Activated CD4-positive, alpha-beta T cell treated with anti-CD3 and anti-CD28 coated beads, Interleukin-10, Interleukin-2, amounts not matched to agents 100 ng/mL and 50 ng/mL, durations not matched to agents 16 hours and 8 hours (primary cell): ENCODE results near the gene DOCK10.

Experiments
- DNase-seq: peaks from one replicate; pipeline ENCODE4 v3.0.0-alpha.2; 2020

The DOCK10 gene

GRCh38 chr2:224869601-224870233 lies 172.6 kb downstream of the DOCK10 start:
- no peak for DNase-seq

GRCh38 chr2:224865016-224865415 lies 177.3 kb downstream of the DOCK10 start:
- DNase-seq, result no peak

- no peak for DNase-seq
These were observed 181.0 kb downstream of the DOCK10 start for GRCh38 chr2:224861266-224861665.

- DNase-seq, result no peak
These were observed 181.5 kb downstream of the DOCK10 start for GRCh38 chr2:224860786-224861185.

GRCh38 chr2:224851811-224852210 lies 190.5 kb downstream of the DOCK10 start:
- DNase-seq, result no peak

GRCh38 chr2:224850081-224850480 lies 192.2 kb downstream of the DOCK10 start:
- peak; percentile 23 for DNase-seq

- DNase-seq, result no peak
These were observed 193.0 kb downstream of the DOCK10 start for GRCh38 chr2:224849264-224849663.

- no peak for DNase-seq
These were observed 194.1 kb downstream of the DOCK10 start for GRCh38 chr2:224847961-224848850.

- no peak for DNase-seq
These were observed 194.9 kb downstream of the DOCK10 start for GRCh38 chr2:224847381-224847780.

- no peak for DNase-seq
These were observed 195.6 kb downstream of the DOCK10 start for GRCh38 chr2:224846686-224847085.

GRCh38 chr2:224846161-224846560 lies 196.1 kb downstream of the DOCK10 start:
- no peak for DNase-seq

- DNase-seq, result no peak
These were observed 199.1 kb downstream of the DOCK10 start for GRCh38 chr2:224843141-224843540.

- no peak for DNase-seq
These were observed 200.4 kb downstream of the DOCK10 start for GRCh38 chr2:224841910-224842309.

- no peak for DNase-seq
These were observed 203.9 kb downstream of the DOCK10 start for GRCh38 chr2:224838335-224838734.

GRCh38 chr2:224837558-224837957 lies 204.7 kb downstream of the DOCK10 start:
- peak; percentile 5 for DNase-seq

GRCh38 chr2:224837066-224837465 lies 205.2 kb downstream of the DOCK10 start:
- no peak for DNase-seq

GRCh38 chr2:224836263-224836662 lies 206.0 kb downstream of the DOCK10 start:
- no peak for DNase-seq

- no peak for DNase-seq
These were observed 206.9 kb downstream of the DOCK10 start for GRCh38 chr2:224835405-224835804.

- no peak for DNase-seq
These were observed 208.3 kb downstream of the DOCK10 start for GRCh38 chr2:224833986-224834385.

GRCh38 chr2:224832207-224832606 lies 210.1 kb downstream of the DOCK10 start:
- no peak for DNase-seq

- no peak for DNase-seq
These were observed 210.7 kb downstream of the DOCK10 start for GRCh38 chr2:224831530-224831929.

- DNase-seq, result no peak
These were observed 221.8 kb downstream of the DOCK10 start for GRCh38 chr2:224820283-224820991.

GRCh38 chr2:224819075-224819474 lies 223.2 kb downstream of the DOCK10 start:
- no peak for DNase-seq

GRCh38 chr2:224817676-224818075 lies 224.6 kb downstream of the DOCK10 start:
- DNase-seq, result no peak
